Hepatocyte (in vitro differentiated cells): ENCODE measurements around the gene TTLL9. TPM values are rescaled to one million over a fixed set of nuclear protein-coding genes. Genes with fewer than 3 reads are reported as not detected.

Experiments used
- DNase-seq: peaks from one replicate; pipeline ENCODE4 v3.0.0-alpha.2; 2016; ENCODE audit warnings: low spot score
- H2AFZ ChIP-seq: fragments of 200-600 bp; sonication (generic); 2 replicates; pipeline ENCODE4 v1.6.0; 2016; ENCODE audit warnings: antibody characterized with exemption, mild to moderate bottlenecking
- H3K27ac ChIP-seq: fragments of 200-600 bp; sonication (generic); 2 replicates; pipeline ENCODE4 v1.5.1; 2016; ENCODE audit warnings: mild to moderate bottlenecking
- H3K27me3 ChIP-seq: fragments of 200-600 bp; sonication (generic); 2 replicates; pipeline ENCODE4 v1.6.1; 2016
- H3K36me3 ChIP-seq: fragments of 200-600 bp; sonication (generic); replicated peaks from 2 replicates; pipeline ENCODE4 v1.5.1; 2016; ENCODE audit warnings: low read depth; ENCODE audit not compliant: insufficient read depth
- H3K4me1 ChIP-seq: fragments of 200-600 bp; sonication (generic); 2 replicates; pipeline ENCODE4 v1.5.1; 2016; ENCODE audit warnings: mild to moderate bottlenecking, moderate library complexity; ENCODE audit not compliant: insufficient read depth
- H3K4me2 ChIP-seq: fragments of 200-600 bp; sonication (generic); 2 replicates; pipeline ENCODE4 v1.6.0; 2016
- H3K4me3 ChIP-seq: fragments of 200-600 bp; sonication (generic); 2 replicates; pipeline ENCODE4 v1.5.1; 2016; ENCODE audit warnings: mild to moderate bottlenecking
- H3K79me2 ChIP-seq: fragments of 200-600 bp; sonication (generic); 2 replicates; pipeline ENCODE4 v1.6.0; 2017; ENCODE audit warnings: mild to moderate bottlenecking
- H3K9me2 ChIP-seq: fragments of 200-600 bp; sonication (generic); replicated peaks from 2 replicates; pipeline ENCODE4 v1.6.0; 2017; ENCODE audit warnings: mild to moderate bottlenecking; ENCODE audit not compliant: insufficient read depth
- H3K9me3 ChIP-seq: fragments of 200-600 bp; sonication (generic); 2 replicates; pipeline ENCODE4 v1.5.1; 2016; ENCODE audit warnings: low read depth, mild to moderate bottlenecking
- H4K20me1 ChIP-seq: fragments of 200-600 bp; sonication (generic); 2 replicates; pipeline ENCODE4 v1.6.0; 2016; ENCODE audit warnings: mild to moderate bottlenecking; ENCODE audit not compliant: insufficient read depth, poor library complexity, severe bottlenecking
- CTCF ChIP-seq: fragments of 200-600 bp; sonication (generic); IDR thresholded peaks from 2 replicates; pipeline ENCODE4 v1.5.1; 2016; ENCODE audit warnings: antibody characterized with exemption, mild to moderate bottlenecking; ENCODE audit not compliant: poor library complexity
- EZH2 ChIP-seq: fragments of 200-600 bp; sonication (generic); IDR thresholded peaks from 2 replicates; pipeline ENCODE4 v1.6.1; 2016; ENCODE audit warnings: antibody characterized with exemption, mild to moderate bottlenecking, borderline replicate concordance
- EZH2phosphoT487 ChIP-seq: fragments of 200-600 bp; sonication (generic); IDR thresholded peaks from one replicate; pipeline ENCODE4 v1.6.1; 2018; ENCODE audit warnings: antibody characterized with exemption, mild to moderate bottlenecking, low read depth, moderate library complexity; ENCODE audit not compliant: unreplicated experiment, severe bottlenecking
- WGBS: methylation state at CpG from one replicate; pipeline ENCODE4 v1.1.6; 2016; ENCODE audit warnings: low lambda C conversion rate; ENCODE audit errors: missing lambda C conversion rate; 5-methylcytosine and 5-hydroxymethylcytosine counted together
- polyA plus RNA-seq: library from polyadenylated mRNA; unstranded; fragments of >200 nt; fragmentation: Nextera tagmentation; extraction: Ambion mirVana; gene quantifications from 2 replicates; pipeline ENCODE4 v1.2.1, GENCODE V29; 2016
- total RNA-seq: library from RNA; depleted of rRNA; stranded (reverse); fragments of >200 nt; gene quantifications from 2 replicates; pipeline ENCODE4 v1.2.3, GENCODE V29; 2014

TTLL9 gene
- total and polyA plus RNA-seq, 2 experiments from 2014 or later: 0.18 TPM; not detected in 1

GRCh38 chr20:31989030-31989645 lies 118.7 kb downstream of the TTLL9 start:
- Histone ChIP-seq H3K9me3 (no peaks in the 10 kb centered on the region), H3K27ac (no peak overlapping the region), H3K4me1 (no peaks in the 10 kb centered on the region), H4K20me1 (no peaks in the 10 kb centered on the region), H3K4me3 (no peak overlapping the region), H3K36me3 (no peaks in the 10 kb centered on the region), H3K4me2 (no peak overlapping the region), H3K27me3 (peaks cover 33% of the 10 kb centered on the region), H2AFZ (no peak overlapping the region), H3K9me2 (no peaks in the 10 kb centered on the region), H3K79me2 (no peaks in the 10 kb centered on the region)
- WGBS: 82% methylated on average over 8 of the region's 8 CpGs
- no peak for DNase-seq
- TF ChIP-seq CTCF: no peak
- no peak for TF ChIP-seq EZH2phosphoT487
- TF ChIP-seq EZH2: no peak

- no peak for TF ChIP-seq CTCF
- no peak for TF ChIP-seq EZH2
- no peak for TF ChIP-seq EZH2phosphoT487
- Histone ChIP-seq H3K9me3 (no peaks in the 10 kb centered on the region), H2AFZ (no peak overlapping the region), H4K20me1 (no peaks in the 10 kb centered on the region), H3K9me2 (no peaks in the 10 kb centered on the region), H3K79me2 (no peaks in the 10 kb centered on the region), H3K4me1 (no peaks in the 10 kb centered on the region), H3K27me3 (peaks cover 44% of the 10 kb centered on the region), H3K36me3 (no peaks in the 10 kb centered on the region), H3K4me2 (no peak overlapping the region), H3K27ac (no peak overlapping the region), H3K4me3 (no peak overlapping the region)
- 82% methylated on average over 6 of the region's 6 CpGs for WGBS
- no peak for DNase-seq
Observed at GRCh38 chr20:31990641-31991338, 120.4 kb downstream of the TTLL9 start.

GRCh38 chr20:31991339-31991705 lies 120.9 kb downstream of the TTLL9 start:
- no peaks in the 10 kb centered on the region for H3K9me2 ChIP-seq
- TF ChIP-seq EZH2 (no peak), CTCF (no peak), EZH2phosphoT487 (no peak)
- peaks cover 48% of the 10 kb centered on the region for H3K27me3 ChIP-seq
- H3K4me3 ChIP-seq: no peak overlapping the region
- H2AFZ ChIP-seq: no peak overlapping the region
- 85% methylated on average over 1 of the region's 1 CpG for WGBS
- H4K20me1 ChIP-seq: no peaks in the 10 kb centered on the region
- no peak for DNase-seq
- H3K79me2 ChIP-seq: no peaks in the 10 kb centered on the region
- no peak overlapping the region for H3K4me2 ChIP-seq
- H3K27ac ChIP-seq: no peak overlapping the region
- no peaks in the 10 kb centered on the region for H3K9me3 ChIP-seq
- H3K4me1 ChIP-seq: no peaks in the 10 kb centered on the region
- H3K36me3 ChIP-seq: no peaks in the 10 kb centered on the region
